GM19455 (cell line): ENCODE measurements around the gene SURF2.

Experiments used
- ATAC-seq: cut with Tn5 transposase; IDR thresholded peaks from one replicate; pipeline ENCODE4 v1.9.1; 2021; ENCODE audit not compliant: unreplicated experiment

The SURF2 gene

GRCh38 chr9:133335924-133336811, 20.2 kb upstream of the SURF2 start, which contains the start of gene SURF6:
Gene SURF6, minus strand, starts transcription at chr9:133336188. Its CDS starts 56 bp downstream, at chr9:133336132.
- ATAC-seq = peak; percentile 79

- no peak for ATAC-seq
Measured at GRCh38 chr9:133339641-133340040, 16.7 kb upstream of the SURF2 start.

- ATAC-seq = no peak
Measured at GRCh38 chr9:133340256-133340655, 16.1 kb upstream of the SURF2 start.

GRCh38 chr9:133340916-133341315, 15.4 kb upstream of the SURF2 start:
- no peak for ATAC-seq

- no peak for ATAC-seq
Measured at GRCh38 chr9:133341369-133342068, 14.8 kb upstream of the SURF2 start.

- ATAC-seq = no peak
Measured at GRCh38 chr9:133342069-133342406, 14.3 kb upstream of the SURF2 start.

- ATAC-seq = no peak
Measured at GRCh38 chr9:133342570-133342969, 13.8 kb upstream of the SURF2 start.

- ATAC-seq = no peak
Measured at GRCh38 chr9:133344071-133344470, 12.3 kb upstream of the SURF2 start.

- no peak for ATAC-seq
Measured at GRCh38 chr9:133344979-133345378, 11.4 kb upstream of the SURF2 start.

GRCh38 chr9:133345596-133345995, 10.8 kb upstream of the SURF2 start:
- no peak for ATAC-seq

- ATAC-seq = no peak
Measured at GRCh38 chr9:133346021-133346785, 10.1 kb upstream of the SURF2 start.

- peak; percentile 36 for ATAC-seq
Measured at GRCh38 chr9:133347515-133347984, 8.8 kb upstream of the SURF2 start.

- peak; percentile 73 for ATAC-seq
Measured at GRCh38 chr9:133347985-133348717, 8.2 kb upstream of the SURF2 start, which contains the start of the genes MED22 and RPL7A. Gene MED22, minus strand, starts transcription at chr9:133348131. Its CDS starts 1,469 bp downstream, at chr9:133346662. Gene RPL7A, plus strand, starts transcription at chr9:133348218. Its CDS starts 26 bp downstream, at chr9:133348244.

GRCh38 chr9:133348718-133349573, 7.4 kb upstream of the SURF2 start:
- ATAC-seq = no peak

- no peak for ATAC-seq
Measured at GRCh38 chr9:133349965-133350616, 6.3 kb upstream of the SURF2 start.

- no peak for ATAC-seq
Measured at GRCh38 chr9:133351526-133351907, 4.8 kb upstream of the SURF2 start.

- no peak for ATAC-seq
Measured at GRCh38 chr9:133351908-133352634, 4.3 kb upstream of the SURF2 start.

GRCh38 chr9:133352635-133353340, 3.6 kb upstream of the SURF2 start:
- ATAC-seq = no peak
